ENCODE data around the gene TRPM3. TPM values are rescaled to one million over a fixed set of nuclear protein-coding genes. Genes with fewer than 3 reads are reported as not detected.

TRPM3 gene
- polyA plus RNA-seq, 3 donors: not detected

DNA sequence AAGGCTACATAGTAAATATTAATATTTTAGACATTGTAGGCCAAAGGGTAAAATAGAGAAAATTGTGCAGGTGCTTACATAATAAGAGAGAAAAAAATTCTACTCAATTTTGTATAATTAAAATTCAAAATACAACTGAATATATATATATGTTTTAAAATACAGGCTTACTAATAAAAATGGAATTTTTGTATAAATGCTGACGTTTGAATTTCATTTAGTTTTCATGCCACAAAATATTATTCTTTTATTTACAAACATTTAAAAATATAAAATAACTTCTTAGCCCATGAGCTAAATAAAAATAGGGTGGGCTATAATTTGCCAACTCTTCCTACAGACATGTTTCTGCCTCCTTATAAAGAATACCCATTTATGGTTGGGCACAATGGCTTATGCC lies 328.6 kb downstream of the TRPM3 start:
- Mint-ChIP-seq H3K27ac (no peak overlapping the region), H3K36me3 (no peaks in the 10 kb centered on the region), H3K9me3 (peaks cover 0 to 3% (median 0%) of the 10 kb centered on the region in 7 donors), H3K4me1 (no peaks in the 10 kb centered on the region), H3K27me3 (ENCODE audit: low read depth in 3 of 3) (peaks cover 0 to 3% (median 3%) of the 10 kb centered on the region in 3 donors), H3K4me3 (no peak overlapping the region)
- no peaks in the 10 kb centered on the region for H3K9me3 ChIP-seq (replicated peaks in 1 of 2; ENCODE audit: control insufficient read depth in 1 of 2, insufficient read depth in 1 of 2, low read length in 2 of 2)
- no peak overlapping the region for H2AFZ ChIP-seq (ENCODE audit: insufficient read depth, low read depth, low read length, poor library complexity, severe bottlenecking)
- H3K4me1 ChIP-seq (ENCODE audit: control insufficient read depth in 1 of 2, insufficient read depth in 2 of 2, low read length in 2 of 2): no peaks in the 10 kb centered on the region
- no peaks in the 10 kb centered on the region for H4K20me1 ChIP-seq (ENCODE audit: insufficient read depth, low read length)
- no peaks in the 10 kb centered on the region for H3K27me3 ChIP-seq (ENCODE audit: control insufficient read depth in 2 of 2, insufficient read depth in 2 of 2, low read length in 2 of 2)
- TF ChIP-seq, protein P1, sequence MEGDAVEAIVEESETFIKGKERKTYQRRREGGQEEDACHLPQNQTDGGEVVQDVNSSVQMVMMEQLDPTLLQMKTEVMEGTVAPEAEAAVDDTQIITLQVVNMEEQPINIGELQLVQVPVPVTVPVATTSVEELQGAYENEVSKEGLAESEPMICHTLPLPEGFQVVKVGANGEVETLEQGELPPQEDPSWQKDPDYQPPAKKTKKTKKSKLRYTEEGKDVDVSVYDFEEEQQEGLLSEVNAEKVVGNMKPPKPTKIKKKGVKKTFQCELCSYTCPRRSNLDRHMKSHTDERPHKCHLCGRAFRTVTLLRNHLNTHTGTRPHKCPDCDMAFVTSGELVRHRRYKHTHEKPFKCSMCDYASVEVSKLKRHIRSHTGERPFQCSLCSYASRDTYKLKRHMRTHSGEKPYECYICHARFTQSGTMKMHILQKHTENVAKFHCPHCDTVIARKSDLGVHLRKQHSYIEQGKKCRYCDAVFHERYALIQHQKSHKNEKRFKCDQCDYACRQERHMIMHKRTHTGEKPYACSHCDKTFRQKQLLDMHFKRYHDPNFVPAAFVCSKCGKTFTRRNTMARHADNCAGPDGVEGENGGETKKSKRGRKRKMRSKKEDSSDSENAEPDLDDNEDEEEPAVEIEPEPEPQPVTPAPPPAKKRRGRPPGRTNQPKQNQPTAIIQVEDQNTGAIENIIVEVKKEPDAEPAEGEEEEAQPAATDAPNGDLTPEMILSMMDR (IDR thresholded peaks at IDR 0.05): no peak
- no peak overlapping the region for H3K9ac ChIP-seq (ENCODE audit: insufficient read depth, low read length, poor library complexity, severe bottlenecking)
- no peaks in the 10 kb centered on the region for H3K36me3 ChIP-seq (replicated peaks in 1 of 2; ENCODE audit: control insufficient read depth in 1 of 2, insufficient read depth in 2 of 2, low read length in 2 of 2)
- no peak for DNase-seq
- no peaks in the 10 kb centered on the region for H3K79me2 ChIP-seq (ENCODE audit: insufficient read depth, low read length)
- WGBS (ENCODE audit: insufficient coverage): no CpG with 5 or more reads among the region's 1 CpG
- intact Hi-C loops (cut with micrococcal nuclease): no loop called here
- H3K4me2 ChIP-seq (replicated peaks; ENCODE audit: extremely low read depth, low read length, poor library complexity, severe bottlenecking): no peak overlapping the region
- no peak overlapping the region for H3K27ac ChIP-seq (ENCODE audit: low read depth in 1 of 2, low read length in 2 of 2)
- no peak overlapping the region for H3K4me3 ChIP-seq (replicated peaks in 1 of 3; ENCODE audit: low read depth in 2 of 3, low read length in 3 of 3)

GRCh38 chr9:70791936-70792335 lies 329.5 kb downstream of the TRPM3 start:
- TF ChIP-seq, protein P1 (IDR thresholded peaks at IDR 0.05): no peak

More at GRCh38 chr9:70791936-70792335, 329.5 kb downstream of the TRPM3 start:
- Histone ChIP-seq H3K27me3 (ENCODE audit: control insufficient read depth in 2 of 2, insufficient read depth in 2 of 2, low read length in 2 of 2) (no peaks in the 10 kb centered on the region), H3K4me2 (replicated peaks; ENCODE audit: extremely low read depth, low read length, poor library complexity, severe bottlenecking) (no peak overlapping the region), H3K9ac (ENCODE audit: insufficient read depth, low read length, poor library complexity, severe bottlenecking) (no peak overlapping the region), H3K79me2 (ENCODE audit: insufficient read depth, low read length) (no peaks in the 10 kb centered on the region), H2AFZ (ENCODE audit: insufficient read depth, low read depth, low read length, poor library complexity, severe bottlenecking) (no peak overlapping the region), H3K9me3 (replicated peaks in 1 of 2; ENCODE audit: control insufficient read depth in 1 of 2, insufficient read depth in 1 of 2, low read length in 2 of 2) (no peaks in the 10 kb centered on the region), H4K20me1 (ENCODE audit: insufficient read depth, low read length) (no peaks in the 10 kb centered on the region), H3K4me3 (replicated peaks in 1 of 3; ENCODE audit: low read depth in 2 of 3, low read length in 3 of 3) (no peak overlapping the region), H3K4me1 (ENCODE audit: control insufficient read depth in 1 of 2, insufficient read depth in 2 of 2, low read length in 2 of 2) (no peaks in the 10 kb centered on the region), H3K27ac (ENCODE audit: low read depth in 1 of 2, low read length in 2 of 2) (no peak overlapping the region), H3K36me3 (replicated peaks in 1 of 2; ENCODE audit: control insufficient read depth in 1 of 2, insufficient read depth in 2 of 2, low read length in 2 of 2) (no peaks in the 10 kb centered on the region)
- no peak for DNase-seq
- Mint-ChIP-seq H3K4me1 (no peaks in the 10 kb centered on the region), H3K9me3 (peaks cover 0 to 3% (median 0%) of the 10 kb centered on the region in 7 donors), H3K27me3 (ENCODE audit: low read depth in 3 of 3) (peaks cover 0 to 3% (median 2%) of the 10 kb centered on the region in 3 donors), H3K36me3 (no peaks in the 10 kb centered on the region), H3K4me3 (no peak overlapping the region), H3K27ac (no peak overlapping the region)
- intact Hi-C loops (cut with micrococcal nuclease): no loop called here
- 89% methylated on average over 1 of the region's 3 CpGs for WGBS (ENCODE audit: insufficient coverage)

Measured in CD14-positive monocyte (primary cell).